ENCODE data around the gene FBXL3. TPM values are rescaled to one million over a fixed set of nuclear protein-coding genes. Genes with fewer than 3 reads are reported as not detected.
A peak's percentile ranks its signal among the peaks of the same experiment; 100 is the strongest.

The FBXL3 gene
- total RNA-seq, 1 donor from 2014 or later = 18.0 TPM

GRCh38 chr13:77002590-77003190 is 24.3 kb downstream of the FBXL3 start:
- Mint-ChIP-seq H3K9me3 (ENCODE audit: low read depth) (no peaks in the 10 kb centered on the region), H3K27ac (no peak overlapping the region), H3K4me1 (ENCODE audit: low read depth) (no peaks in the 10 kb centered on the region), H3K4me3 (ENCODE audit: low read depth) (no peak overlapping the region), H3K36me3 (ENCODE audit: insufficient read depth) (peaks cover 20% of the 10 kb centered on the region), H3K27me3 (no peaks in the 10 kb centered on the region)
- TF ChIP-seq CTCF (IDR thresholded peaks at IDR 0.05; ENCODE audit: unreplicated experiment) = peak; percentile 66
- no peak for DNase-seq (ENCODE audit: low spot score, unreplicated experiment)

- Mint-ChIP-seq H3K27me3 (no peaks in the 10 kb centered on the region), H3K4me1 (ENCODE audit: low read depth) (no peaks in the 10 kb centered on the region), H3K9me3 (ENCODE audit: low read depth) (no peaks in the 10 kb centered on the region), H3K4me3 (ENCODE audit: low read depth) (no peak overlapping the region), H3K36me3 (ENCODE audit: insufficient read depth) (peaks cover 20% of the 10 kb centered on the region), H3K27ac (no peak overlapping the region)
- TF ChIP-seq CTCF (IDR thresholded peaks at IDR 0.05; ENCODE audit: unreplicated experiment) = no peak
- DNase-seq (ENCODE audit: low spot score, unreplicated experiment) = no peak
Measured at GRCh38 chr13:77001963-77002587, 24.9 kb downstream of the FBXL3 start.

- no peaks in the 10 kb centered on the region for H3K27me3 Mint-ChIP-seq
- H3K4me1 Mint-ChIP-seq (ENCODE audit: low read depth) = no peaks in the 10 kb centered on the region
- no peak overlapping the region for H3K27ac Mint-ChIP-seq
- no peak for TF ChIP-seq CTCF (IDR thresholded peaks at IDR 0.05; ENCODE audit: unreplicated experiment)
- no peaks in the 10 kb centered on the region for H3K9me3 Mint-ChIP-seq (ENCODE audit: low read depth)
- no peak for DNase-seq (ENCODE audit: low spot score, unreplicated experiment)
- H3K4me3 Mint-ChIP-seq (ENCODE audit: low read depth) = no peak overlapping the region
- peaks cover 21% of the 10 kb centered on the region for H3K36me3 Mint-ChIP-seq (ENCODE audit: insufficient read depth)
Measured at GRCh38 chr13:77001540-77001939, 25.4 kb downstream of the FBXL3 start.

GRCh38 chr13:77000475-77000874 is 26.5 kb downstream of the FBXL3 start:
- H3K9me3 Mint-ChIP-seq (ENCODE audit: low read depth) = no peaks in the 10 kb centered on the region
- no peaks in the 10 kb centered on the region for H3K27me3 Mint-ChIP-seq
- TF ChIP-seq CTCF (IDR thresholded peaks at IDR 0.05; ENCODE audit: unreplicated experiment) = no peak
- no peak overlapping the region for H3K4me3 Mint-ChIP-seq (ENCODE audit: low read depth)
- H3K4me1 Mint-ChIP-seq (ENCODE audit: low read depth) = no peaks in the 10 kb centered on the region
- no peak overlapping the region for H3K27ac Mint-ChIP-seq
- no peak for DNase-seq (ENCODE audit: low spot score, unreplicated experiment)
- peaks cover 24% of the 10 kb centered on the region for H3K36me3 Mint-ChIP-seq (ENCODE audit: insufficient read depth)

- no peak for TF ChIP-seq CTCF (IDR thresholded peaks at IDR 0.05; ENCODE audit: unreplicated experiment)
- DNase-seq (ENCODE audit: low spot score, unreplicated experiment) = no peak
- H3K4me3 Mint-ChIP-seq (ENCODE audit: low read depth) = peak overlapping the region; percentile 35
- peaks cover 13% of the 10 kb centered on the region for H3K36me3 Mint-ChIP-seq (ENCODE audit: insufficient read depth)
- H3K27ac Mint-ChIP-seq = peak overlapping the region; percentile 21
- H3K27me3 Mint-ChIP-seq = no peaks in the 10 kb centered on the region
- peaks cover 13% of the 10 kb centered on the region for H3K4me1 Mint-ChIP-seq (ENCODE audit: low read depth)
- H3K9me3 Mint-ChIP-seq (ENCODE audit: low read depth) = no peaks in the 10 kb centered on the region
Measured at GRCh38 chr13:76994281-76994680, 32.7 kb downstream of the FBXL3 start.

Measured in progenitor cell of endocrine pancreas (in vitro differentiated cells).